Liver (tissue), 9 donors: ENCODE measurements around the gene NCBP2. TPM values are rescaled to one million over a fixed set of nuclear protein-coding genes. Genes with fewer than 3 reads are reported as not detected.

ENCODE experiments used
- DNase-seq: peaks from one replicate; pipeline ENCODE4 v3.0.0-alpha.2; 2017; ENCODE audit warnings: low spot score
- H3K27ac ChIP-seq, 2 donors: one replicate each; pipeline ENCODE4 v1.7.0; 2013; ENCODE audit warnings: inconsistent platforms in 2 of 2, low read length in 2 of 2, control low read depth in 1 of 2, low read depth in 1 of 2, mild to moderate bottlenecking in 1 of 2
- H3K27me3 ChIP-seq, 4 donors: one replicate each; pipeline versions ENCODE4 v1.6.1 to v1.7.0; 2013; ENCODE audit warnings: low read length in 3 of 4, inconsistent platforms in 1 of 4, mild to moderate bottlenecking in 1 of 4, moderate library complexity in 1 of 4; ENCODE audit not compliant: control insufficient read depth in 4 of 4, insufficient read depth in 4 of 4
- H3K36me3 ChIP-seq, 4 donors: one replicate each; pipeline versions ENCODE4 v1.6.1 to v1.7.0; 2013; ENCODE audit warnings: low read length in 3 of 4, mild to moderate bottlenecking in 3 of 4, low read depth in 1 of 4, moderate library complexity in 1 of 4; ENCODE audit not compliant: control insufficient read depth in 4 of 4, insufficient read depth in 3 of 4
- H3K4me1 ChIP-seq, 4 donors: one replicate each; pipeline versions ENCODE4 v1.6.1 to v1.7.0; 2013; ENCODE audit warnings: low read length in 3 of 4, mild to moderate bottlenecking in 3 of 4, moderate library complexity in 1 of 4; ENCODE audit not compliant: control insufficient read depth in 4 of 4, insufficient read depth in 4 of 4
- H3K4me3 ChIP-seq, 3 donors: one replicate each; pipeline versions ENCODE4 v1.6.1 to v1.7.0; 2013; ENCODE audit warnings: low read length in 3 of 3, control low read depth in 1 of 3, low read depth in 1 of 3, mild to moderate bottlenecking in 1 of 3
- H3K9ac ChIP-seq, 2 donors: one replicate each; pipeline ENCODE4 v1.7.0; 2013; ENCODE audit warnings: low read length in 2 of 2, mild to moderate bottlenecking in 2 of 2, moderate library complexity in 2 of 2, control low read depth in 1 of 2, low read depth in 1 of 2
- H3K9me3 ChIP-seq, 4 donors: one replicate each; pipeline versions ENCODE4 v1.6.1 to v1.7.0; 2013; ENCODE audit warnings: low read length in 3 of 4; ENCODE audit not compliant: control insufficient read depth in 4 of 4
- CTCF ChIP-seq: fragments of 150-350 bp; IDR thresholded peaks from 2 replicates; pipeline ENCODE4 v1.5.1; 2017; ENCODE audit warnings: improper control_type of control experiment, low read depth, low read length; ENCODE audit not compliant: missing input control
- FOXA1 ChIP-seq: IDR thresholded peaks from 2 replicates; pipeline ENCODE4 v1.6.1; 2016; ENCODE audit warnings: antibody characterized with exemption
- GABPA ChIP-seq, 2 donors: IDR thresholded peaks in 1 of 2; conservative IDR thresholded peaks in 1 of 2; 2 replicates each; pipeline ENCODE4 v1.6.1; 2016; ENCODE audit warnings: antibody characterized with exemption in 2 of 2, mild to moderate bottlenecking in 1 of 2, moderate library complexity in 1 of 2
- HNF4A ChIP-seq, 2 donors: conservative IDR thresholded peaks; 2 replicates each; pipeline ENCODE4 v1.6.1; 2016; ENCODE audit warnings: antibody characterized with exemption in 2 of 2, mild to moderate bottlenecking in 2 of 2
- HNF4G ChIP-seq: IDR thresholded peaks from 2 replicates; pipeline ENCODE4 v1.6.1; 2016; ENCODE audit warnings: antibody characterized with exemption
- MAX ChIP-seq: IDR thresholded peaks from 2 replicates; pipeline ENCODE4 v1.6.1; 2016; ENCODE audit warnings: antibody characterized with exemption
- NR2F2 ChIP-seq: IDR thresholded peaks from 2 replicates; pipeline ENCODE4 v1.6.1; 2016; ENCODE audit warnings: antibody characterized with exemption
- RAD21 ChIP-seq, 2 donors: IDR thresholded peaks; 2 replicates each; pipeline ENCODE4 v1.6.1; 2016; ENCODE audit warnings: antibody characterized with exemption in 2 of 2, mild to moderate bottlenecking in 2 of 2
- REST ChIP-seq: IDR thresholded peaks from 2 replicates; pipeline ENCODE4 v1.6.1; 2016; ENCODE audit warnings: antibody characterized with exemption, mild to moderate bottlenecking
- RXRA ChIP-seq, 2 donors: IDR thresholded peaks; 2 replicates each; pipeline ENCODE4 v1.6.1; 2017 to 2018; ENCODE audit warnings: antibody characterized with exemption in 2 of 2, mild to moderate bottlenecking in 1 of 2
- SP1 ChIP-seq: IDR thresholded peaks from 2 replicates; pipeline ENCODE4 v1.6.1; 2018; ENCODE audit warnings: antibody characterized with exemption, mild to moderate bottlenecking
- TAF1 ChIP-seq: conservative IDR thresholded peaks from 2 replicates; pipeline ENCODE4 v1.6.1; 2016; ENCODE audit warnings: antibody characterized with exemption, mild to moderate bottlenecking
- ZBTB33 ChIP-seq: IDR thresholded peaks from 2 replicates; pipeline ENCODE4 v1.6.1; 2016; ENCODE audit warnings: antibody characterized with exemption
- WGBS: extraction: QIAGEN DNeasy Blood & Tissue Kit; methylation state at CpG from one replicate; pipeline ENCODE4 v1.1.7; 2013; 5-methylcytosine and 5-hydroxymethylcytosine counted together
- polyA plus RNA-seq, 2 donors: library from polyadenylated mRNA; stranded (reverse) in 1 of 2; unstranded in 1 of 2; fragments of 200-250 nt in 1 of 2; fragments of >200 nt in 1 of 2; fragmentation: Nextera tagmentation in 1 of 2; extraction: Ambion mirVana in 1 of 2; gene quantifications; one replicate each; pipeline versions ENCODE4 v1.2.1 to v1.2.3, GENCODE V29; 2013 to 2015
- total RNA-seq, 2 donors: library from RNA; depleted of rRNA; stranded (reverse); fragments of >200 nt; gene quantifications; one replicate each; pipeline ENCODE4 v1.2.3, GENCODE V29; 2014
- TF ChIP-seq, protein P1 (sequence below): IDR thresholded peaks from 2 replicates; pipeline ENCODE4 v1.6.1; 2016; ENCODE audit warnings: antibody characterized with exemption
- donor health status: healthy.
- donor health status: healthy.
- donor health status: healthy.
- donor health status: healthy.
- donor health status: healthy.

Gene NCBP2
- total and polyA plus RNA-seq, 4 donors: 16.2 to 19.2 (median 18.1) TPM

DNA sequence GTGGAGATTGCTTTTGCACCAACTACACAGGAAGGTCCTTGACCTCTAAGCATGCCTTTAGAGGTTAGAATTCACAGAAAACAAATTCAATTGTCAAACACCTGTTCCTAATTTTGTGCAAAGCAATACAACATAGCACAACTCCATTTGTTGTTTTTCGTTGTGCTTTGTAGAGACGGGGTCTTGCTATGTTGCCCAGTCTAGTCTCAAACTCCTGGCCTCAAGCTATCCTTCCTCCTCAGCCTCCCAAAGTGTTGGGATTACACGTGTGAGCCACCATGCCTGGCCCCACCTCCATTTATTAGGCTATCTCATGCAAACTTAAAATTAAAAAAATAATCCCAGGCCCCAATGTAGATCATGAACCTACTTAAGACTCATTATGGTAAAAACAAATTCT lies 6.0 kb downstream of the NCBP2 start:
- Histone ChIP-seq H3K27me3 (no peaks in the 10 kb centered on the region), H3K4me1 (peaks cover 0 to 10% (median 9%) of the 10 kb centered on the region in 4 donors), H3K9ac (no peak overlapping the region), H3K27ac (no peak overlapping the region), H3K9me3 (no peaks in the 10 kb centered on the region), H3K36me3 (peaks cover 6 to 64% (median 54%) of the 10 kb centered on the region in 4 donors), H3K4me3 (no peak overlapping the region)
- 94% methylated on average over 3 of the region's 3 CpGs for WGBS
- TF ChIP-seq GABPA (IDR thresholded peaks at IDR 0.05 in 1 of 2, conservative IDR thresholded peaks at IDR 0.05 in 1 of 2) (no peak), FOXA1 (no peak), HNF4A (conservative IDR thresholded peaks at IDR 0.05) (no peak), ZBTB33 (no peak), RXRA (IDR thresholded peaks at IDR 0.05) (no peak), NR2F2 (no peak), MAX (no peak), HNF4G (no peak), REST (no peak), SP1 (no peak), RAD21 (IDR thresholded peaks at IDR 0.05) (no peak), CTCF (no peak)
- DNase-seq: no peak

DNA sequence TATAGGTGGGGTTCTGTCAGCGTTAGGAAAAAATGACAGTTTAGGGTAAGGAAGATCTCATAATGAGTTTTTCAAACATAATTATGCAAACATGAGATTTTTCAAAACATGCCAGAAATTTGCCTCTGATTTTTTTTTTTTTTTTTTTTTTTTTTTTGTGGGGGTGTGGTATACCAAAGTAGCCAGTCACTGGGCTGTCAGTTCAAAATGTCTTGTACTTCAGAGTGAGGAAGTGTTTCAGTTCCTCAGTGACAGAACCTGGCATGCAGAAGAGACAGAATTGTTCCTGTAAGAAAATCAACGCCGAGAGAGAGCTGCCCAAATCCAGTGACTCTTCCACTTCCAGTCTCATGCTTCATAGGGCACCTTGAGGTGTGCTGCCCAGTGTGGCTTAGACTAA lies 9.7 kb downstream of the NCBP2 start:
- no peak for DNase-seq
- Histone ChIP-seq H3K4me1 (no peaks in the 10 kb centered on the region), H3K9me3 (no peaks in the 10 kb centered on the region), H3K9ac (no peak overlapping the region), H3K4me3 (no peak overlapping the region), H3K36me3 (peaks cover 6 to 68% (median 54%) of the 10 kb centered on the region in 4 donors), H3K27me3 (no peaks in the 10 kb centered on the region), H3K27ac (no peak overlapping the region)
- TF ChIP-seq RAD21 (IDR thresholded peaks at IDR 0.05) (no peak), HNF4A (conservative IDR thresholded peaks at IDR 0.05) (no peak), TAF1 (no peak), CTCF (no peak)
- TF ChIP-seq, protein P1, sequence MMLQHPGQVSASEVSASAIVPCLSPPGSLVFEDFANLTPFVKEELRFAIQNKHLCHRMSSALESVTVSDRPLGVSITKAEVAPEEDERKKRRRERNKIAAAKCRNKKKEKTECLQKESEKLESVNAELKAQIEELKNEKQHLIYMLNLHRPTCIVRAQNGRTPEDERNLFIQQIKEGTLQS: no peak
- WGBS: 94% methylated on average over 3 of the region's 3 CpGs
